Ishikawa (cell line): Measurements from ENCODE around the gene NOL6.

Experiments used
- CREB1 ChIP-seq: IDR thresholded peaks from 2 replicates; pipeline ENCODE4 v1.6.1; 2012; ENCODE audit warnings: low read depth
- NFIC ChIP-seq: IDR thresholded peaks from 2 replicates; pipeline ENCODE4 v1.6.1; 2012
- TCF12 ChIP-seq: IDR thresholded peaks from 2 replicates; pipeline ENCODE4 v1.6.1; 2012; ENCODE audit warnings: low read depth
- TEAD4 ChIP-seq: IDR thresholded peaks from 2 replicates; pipeline ENCODE4 v1.6.1; 2012
- ZBTB7A ChIP-seq: IDR thresholded peaks from 2 replicates; pipeline ENCODE4 v1.6.1; 2012; ENCODE audit warnings: low read depth

DNA sequence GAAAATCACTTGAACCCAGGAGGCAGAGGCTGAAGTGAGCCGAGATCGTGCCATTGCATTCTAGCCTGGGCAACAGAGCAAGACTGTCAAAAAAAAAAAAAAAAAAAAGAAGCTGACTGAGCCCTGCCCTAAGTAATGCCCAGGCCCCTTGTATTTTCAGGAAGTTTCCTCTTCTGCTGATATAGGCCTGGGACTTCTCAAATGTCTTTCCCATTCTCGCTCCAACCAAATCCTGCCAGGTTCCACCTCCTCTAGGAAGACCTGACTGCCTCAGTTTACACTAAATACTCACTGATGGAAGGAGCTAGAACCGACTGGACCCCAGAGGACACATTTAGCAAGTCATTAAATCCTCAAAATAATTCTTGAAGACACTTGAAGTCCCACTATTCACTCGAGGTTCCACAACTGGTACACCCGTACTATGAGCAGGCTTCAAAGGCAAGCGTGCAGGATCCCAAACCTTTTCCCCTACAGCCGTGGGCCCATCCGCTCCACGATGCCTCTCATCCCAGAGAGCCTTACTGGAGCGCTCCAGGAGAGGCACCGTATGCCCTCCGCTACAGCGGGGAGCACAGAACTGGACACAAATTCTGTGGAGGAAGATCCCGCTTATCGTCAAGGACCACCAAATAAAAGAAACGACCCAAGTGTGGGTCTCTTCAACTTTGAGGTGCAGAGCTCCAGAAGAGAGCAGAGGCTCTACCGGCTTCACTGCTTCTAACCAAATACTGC is 676 bp downstream of the NOL6 start:
- TF ChIP-seq TEAD4 (no peak), ZBTB7A (no peak), CREB1 (no peak), TCF12 (no peak), NFIC (no peak)
